Measurements from ENCODE around the gene CCDC91. TPM values are rescaled to one million over a fixed set of nuclear protein-coding genes. Genes with fewer than 3 reads are reported as not detected.

Gene CCDC91
- total RNA-seq, 1 experiment from 2014 or later = 26.9 TPM

DNA sequence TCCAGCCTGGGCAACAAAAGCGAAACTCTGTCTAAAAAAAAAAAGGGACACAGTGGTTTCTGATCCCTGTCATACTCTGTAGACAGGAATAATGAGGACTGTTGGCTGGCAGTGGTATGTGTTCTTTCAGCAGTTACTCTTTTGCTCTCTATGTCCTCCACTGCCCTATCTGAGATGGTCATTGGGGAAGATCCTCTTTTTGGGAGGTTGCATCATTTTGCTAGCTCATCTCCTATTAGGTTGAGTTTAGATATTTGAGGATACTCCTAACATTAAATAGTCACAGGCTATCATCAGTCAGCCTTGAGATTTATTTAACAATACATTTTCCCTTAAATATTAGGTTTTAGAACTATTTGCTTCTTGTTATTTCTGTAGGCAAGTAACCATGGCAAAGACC, 5.9 kb upstream of the CCDC91 start:
- ChIA-PET POLR2A (no interaction called here), CTCF (no interaction called here)
- TF ChIP-seq TCF7L2 (IDR thresholded peaks at IDR 0.05; ENCODE audit: low read depth, low read length) (no peak), POLR2AphosphoS5 (IDR thresholded peaks at IDR 0.05; ENCODE audit: low read depth, low read length) (no peak), SIN3A (IDR thresholded peaks at IDR 0.05; ENCODE audit: borderline replicate concordance, insufficient read depth, low read depth, low read length) (no peak)
- TF ChIP-seq, protein P1, sequence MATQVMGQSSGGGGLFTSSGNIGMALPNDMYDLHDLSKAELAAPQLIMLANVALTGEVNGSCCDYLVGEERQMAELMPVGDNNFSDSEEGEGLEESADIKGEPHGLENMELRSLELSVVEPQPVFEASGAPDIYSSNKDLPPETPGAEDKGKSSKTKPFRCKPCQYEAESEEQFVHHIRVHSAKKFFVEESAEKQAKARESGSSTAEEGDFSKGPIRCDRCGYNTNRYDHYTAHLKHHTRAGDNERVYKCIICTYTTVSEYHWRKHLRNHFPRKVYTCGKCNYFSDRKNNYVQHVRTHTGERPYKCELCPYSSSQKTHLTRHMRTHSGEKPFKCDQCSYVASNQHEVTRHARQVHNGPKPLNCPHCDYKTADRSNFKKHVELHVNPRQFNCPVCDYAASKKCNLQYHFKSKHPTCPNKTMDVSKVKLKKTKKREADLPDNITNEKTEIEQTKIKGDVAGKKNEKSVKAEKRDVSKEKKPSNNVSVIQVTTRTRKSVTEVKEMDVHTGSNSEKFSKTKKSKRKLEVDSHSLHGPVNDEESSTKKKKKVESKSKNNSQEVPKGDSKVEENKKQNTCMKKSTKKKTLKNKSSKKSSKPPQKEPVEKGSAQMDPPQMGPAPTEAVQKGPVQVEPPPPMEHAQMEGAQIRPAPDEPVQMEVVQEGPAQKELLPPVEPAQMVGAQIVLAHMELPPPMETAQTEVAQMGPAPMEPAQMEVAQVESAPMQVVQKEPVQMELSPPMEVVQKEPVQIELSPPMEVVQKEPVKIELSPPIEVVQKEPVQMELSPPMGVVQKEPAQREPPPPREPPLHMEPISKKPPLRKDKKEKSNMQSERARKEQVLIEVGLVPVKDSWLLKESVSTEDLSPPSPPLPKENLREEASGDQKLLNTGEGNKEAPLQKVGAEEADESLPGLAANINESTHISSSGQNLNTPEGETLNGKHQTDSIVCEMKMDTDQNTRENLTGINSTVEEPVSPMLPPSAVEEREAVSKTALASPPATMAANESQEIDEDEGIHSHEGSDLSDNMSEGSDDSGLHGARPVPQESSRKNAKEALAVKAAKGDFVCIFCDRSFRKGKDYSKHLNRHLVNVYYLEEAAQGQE (IDR thresholded peaks at IDR 0.05; ENCODE audit: insufficient read depth in 1 of 2, low read depth in 2 of 2, low read length in 1 of 2) = no peak
- TF ChIP-seq, protein P2, sequence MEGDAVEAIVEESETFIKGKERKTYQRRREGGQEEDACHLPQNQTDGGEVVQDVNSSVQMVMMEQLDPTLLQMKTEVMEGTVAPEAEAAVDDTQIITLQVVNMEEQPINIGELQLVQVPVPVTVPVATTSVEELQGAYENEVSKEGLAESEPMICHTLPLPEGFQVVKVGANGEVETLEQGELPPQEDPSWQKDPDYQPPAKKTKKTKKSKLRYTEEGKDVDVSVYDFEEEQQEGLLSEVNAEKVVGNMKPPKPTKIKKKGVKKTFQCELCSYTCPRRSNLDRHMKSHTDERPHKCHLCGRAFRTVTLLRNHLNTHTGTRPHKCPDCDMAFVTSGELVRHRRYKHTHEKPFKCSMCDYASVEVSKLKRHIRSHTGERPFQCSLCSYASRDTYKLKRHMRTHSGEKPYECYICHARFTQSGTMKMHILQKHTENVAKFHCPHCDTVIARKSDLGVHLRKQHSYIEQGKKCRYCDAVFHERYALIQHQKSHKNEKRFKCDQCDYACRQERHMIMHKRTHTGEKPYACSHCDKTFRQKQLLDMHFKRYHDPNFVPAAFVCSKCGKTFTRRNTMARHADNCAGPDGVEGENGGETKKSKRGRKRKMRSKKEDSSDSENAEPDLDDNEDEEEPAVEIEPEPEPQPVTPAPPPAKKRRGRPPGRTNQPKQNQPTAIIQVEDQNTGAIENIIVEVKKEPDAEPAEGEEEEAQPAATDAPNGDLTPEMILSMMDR (IDR thresholded peaks at IDR 0.05) = no peak
- DNase-seq (ENCODE audit: low read depth, low spot score) (no peak), ATAC-seq (no peak)
- Histone ChIP-seq H3K27me3 (ENCODE audit: control insufficient read depth, insufficient read depth, low read length) (no peaks in the 10 kb centered on the region; the same call in 1 of the 2 replicates), H3K4me3 (ENCODE audit: low read depth in 2 of 2, low read length in 2 of 2) (no peak overlapping the region), H3K36me3 (ENCODE audit: control insufficient read depth, insufficient read depth, low read length) (no peaks in the 10 kb centered on the region), H3K4me1 (ENCODE audit: control insufficient read depth, insufficient read depth, low read length) (peaks cover 3% of the 10 kb centered on the region), H3K27ac (ENCODE audit: low read length) (no peak overlapping the region), H3K9me3 (ENCODE audit: control insufficient read depth, insufficient read depth, low read depth, low read length) (peaks cover 4% of the 10 kb centered on the region; the same call in 1 of the 2 replicates)
- in situ Hi-C loops (cut with HindIII; ENCODE audit: low pct_unique_long_range_greater_than_20kb, low sequenced_read_pairs) = no loop called here
- BruUV-seq (replicated peaks) = no TSS peak
- intact Hi-C loops (cut with micrococcal nuclease; ENCODE audit: unreplicated experiment) = no loop called here

DNA sequence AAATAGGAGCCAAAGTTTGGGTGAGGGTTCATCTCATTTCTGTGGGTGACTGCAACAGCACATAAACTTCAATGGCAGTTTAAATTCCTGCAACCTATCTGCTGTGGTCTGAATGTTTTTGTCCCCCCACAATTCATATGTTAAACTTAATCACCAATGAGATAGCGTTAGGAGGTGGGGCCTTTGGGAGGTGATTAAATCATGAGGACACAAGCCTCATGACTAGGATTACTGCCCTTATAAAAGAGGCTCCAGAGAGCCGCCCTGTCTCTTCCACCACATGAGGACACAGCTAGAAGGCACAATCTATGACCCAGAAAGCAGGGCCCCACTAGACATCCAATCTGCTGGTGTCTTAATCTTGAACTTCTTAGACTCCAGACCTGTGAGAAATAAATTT, 3.8 kb upstream of the CCDC91 start:
- CTCF ChIA-PET = no interaction called here
- Histone ChIP-seq H3K36me3 (ENCODE audit: control insufficient read depth, insufficient read depth, low read length) (no peaks in the 10 kb centered on the region), H3K27ac (ENCODE audit: low read length) (no peak overlapping the region), H3K4me3 (ENCODE audit: low read depth in 2 of 2, low read length in 2 of 2) (no peak overlapping the region), H3K4me1 (ENCODE audit: control insufficient read depth, insufficient read depth, low read length) (peaks cover 9% of the 10 kb centered on the region), H3K9me3 (ENCODE audit: control insufficient read depth, insufficient read depth, low read depth, low read length) (peaks cover 6% of the 10 kb centered on the region; the same call in 1 of the 2 replicates), H3K27me3 (ENCODE audit: control insufficient read depth, insufficient read depth, low read length) (no peaks in the 10 kb centered on the region)
- in situ Hi-C loops (cut with HindIII; ENCODE audit: low pct_unique_long_range_greater_than_20kb, low sequenced_read_pairs) (no loop called here), intact Hi-C loops (cut with micrococcal nuclease; ENCODE audit: unreplicated experiment) (no loop called here)
- POLR2A ChIA-PET = interaction anchor here (0.6 kb wide), 1 partner anchor 13 kb away, joined by 4 read pairs; no protein-coding TSS in a partner anchor
- no peak for ATAC-seq
- DNase-seq (ENCODE audit: low read depth, low spot score) = no peak
- no peak for TF ChIP-seq TCF7L2 (IDR thresholded peaks at IDR 0.05; ENCODE audit: low read depth, low read length)
- TF ChIP-seq, protein P2 (IDR thresholded peaks at IDR 0.05) = no peak
- TF ChIP-seq POLR2AphosphoS5 (IDR thresholded peaks at IDR 0.05; ENCODE audit: low read depth, low read length) = no peak
- TF ChIP-seq, protein P1 (IDR thresholded peaks at IDR 0.05; ENCODE audit: insufficient read depth in 1 of 2, low read depth in 2 of 2, low read length in 1 of 2) = no peak
- no peak for TF ChIP-seq SIN3A (IDR thresholded peaks at IDR 0.05; ENCODE audit: borderline replicate concordance, insufficient read depth, low read depth, low read length)
- no TSS peak for BruUV-seq (replicated peaks)
